HG03060 (cell line): ENCODE results near the gene PRRT4.

Experiments
- ATAC-seq: cut with Tn5 transposase; IDR thresholded peaks from one replicate; pipeline ENCODE4 v1.9.1; 2021; ENCODE audit warnings: low read depth, moderate number of reproducible peaks; ENCODE audit not compliant: unreplicated experiment

Gene PRRT4

GRCh38 chr7:128396357-128396756 is 34.9 kb upstream of the PRRT4 start:
- ATAC-seq = no peak

GRCh38 chr7:128395748-128396147 is 34.3 kb upstream of the PRRT4 start:
- ATAC-seq = no peak

- ATAC-seq = no peak
Observed at GRCh38 chr7:128394904-128395496, 33.5 kb upstream of the PRRT4 start.

GRCh38 chr7:128393526-128394330 is 32.2 kb upstream of the PRRT4 start:
- no peak for ATAC-seq

GRCh38 chr7:128392446-128393327 is 31.2 kb upstream of the PRRT4 start:
- no peak for ATAC-seq

- ATAC-seq = no peak
Observed at GRCh38 chr7:128391805-128392204, 30.3 kb upstream of the PRRT4 start.

GRCh38 chr7:128390871-128391565 is 29.5 kb upstream of the PRRT4 start:
- no peak for ATAC-seq

GRCh38 chr7:128389618-128390329 is 28.3 kb upstream of the PRRT4 start:
- ATAC-seq = no peak

GRCh38 chr7:128389085-128389617 is 27.7 kb upstream of the PRRT4 start:
- ATAC-seq = no peak

GRCh38 chr7:128388145-128388485 is 26.6 kb upstream of the PRRT4 start:
- ATAC-seq = no peak

- no peak for ATAC-seq
Observed at GRCh38 chr7:128387216-128388144, 26.0 kb upstream of the PRRT4 start.

- ATAC-seq = no peak
Observed at GRCh38 chr7:128385988-128386925, 24.8 kb upstream of the PRRT4 start.

- no peak for ATAC-seq
Observed at GRCh38 chr7:128384726-128385125, 23.2 kb upstream of the PRRT4 start.

GRCh38 chr7:128383776-128384175 is 22.3 kb upstream of the PRRT4 start:
- no peak for ATAC-seq

GRCh38 chr7:128381161-128381821 is 19.8 kb upstream of the PRRT4 start:
- no peak for ATAC-seq

GRCh38 chr7:128380483-128381106 is 19.1 kb upstream of the PRRT4 start:
- no peak for ATAC-seq
